DLD1 (cell line): ENCODE data around the gene ACER2.
"Not testable (repeated sequence)": the region's sequence is repeated elsewhere in the genome, so short reads cannot be mapped to it uniquely, and the experiment has no call there.

ENCODE experiments used
- in situ Hi-C: cut with HindIII; loops from 2 replicates; pipeline ENCODE4 v1.10.0; 2017; ENCODE audit warnings: low sequenced_read_pairs

The ACER2 gene

GRCh38 chr9:19408693-19409400 lies at the start of gene ACER2:
TSS of gene ACER2 (plus strand) at chr9:19409009. CDS start at chr9:19409085, 76 bp downstream.
- in situ Hi-C loops = no loop called here

- in situ Hi-C loops = loop anchor here (10.0 kb wide), 1 partner anchor 56 kb away; no protein-coding TSS in a partner anchor
Observed at GRCh38 chr9:19369107-19369506, 39.7 kb upstream of the ACER2 start.

DNA sequence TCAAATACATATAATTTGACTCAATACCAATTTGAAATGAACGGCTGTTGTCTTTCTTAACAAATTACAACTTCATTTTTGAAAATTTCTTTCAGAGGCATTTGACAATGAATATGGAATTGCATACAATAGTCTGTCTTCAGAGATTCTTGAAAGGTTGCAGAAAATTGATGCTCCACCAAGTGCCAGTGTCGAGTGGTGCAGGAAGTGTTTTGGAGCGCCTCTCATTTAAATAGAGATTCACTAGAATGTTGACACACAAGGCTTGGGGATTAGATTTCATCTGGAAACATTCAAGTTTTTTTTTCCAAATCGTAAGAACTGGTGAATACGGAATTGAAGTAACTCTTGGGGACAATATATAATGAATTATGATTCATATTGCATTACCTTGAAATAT lies 36.9 kb upstream of the ACER2 start:
- in situ Hi-C loops = loop anchor here (10.0 kb wide), 1 partner anchor 73 kb away; no protein-coding TSS in a partner anchor

DNA sequence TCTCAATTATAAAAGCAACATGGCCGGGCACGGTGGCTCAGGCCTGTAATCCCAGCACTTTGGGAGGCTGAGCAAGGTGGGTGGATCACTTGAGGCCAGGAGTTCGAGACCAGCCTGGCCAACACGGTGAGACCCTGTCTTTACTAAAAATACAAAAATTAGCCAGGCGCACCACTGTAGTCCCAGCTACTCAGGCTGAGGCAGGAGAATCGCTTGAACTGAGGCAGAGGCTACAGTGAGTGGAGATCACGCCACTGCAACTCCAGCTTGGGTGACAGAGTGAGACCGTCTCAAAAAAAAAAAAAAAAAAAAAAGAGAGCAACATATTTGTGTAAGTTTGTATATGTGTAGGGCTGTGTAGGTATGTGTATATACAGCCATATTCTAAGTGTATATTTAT lies 36.2 kb upstream of the ACER2 start:
- in situ Hi-C loops = loop anchor here (10.0 kb wide), 1 partner anchor 72 kb away; no protein-coding TSS in a partner anchor

DNA sequence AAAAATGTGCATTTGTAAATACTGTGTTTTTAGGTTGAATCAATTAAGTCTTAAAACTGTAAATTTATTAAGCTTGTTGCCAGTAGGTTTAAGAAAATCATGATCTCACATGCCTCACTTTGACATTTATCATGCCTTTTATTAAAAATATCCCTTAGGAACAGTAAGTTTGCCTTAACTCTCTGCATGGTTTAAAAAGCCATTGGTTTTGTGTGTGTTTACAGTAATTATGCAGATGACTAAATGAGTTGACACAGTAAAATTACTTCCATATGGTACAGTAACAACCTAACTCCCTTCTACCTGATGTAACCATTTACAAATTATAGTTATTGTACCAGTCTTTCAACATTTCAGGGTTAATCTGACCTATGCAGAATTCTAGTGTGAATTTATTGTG lies 35.3 kb upstream of the ACER2 start:
- in situ Hi-C loops = loop anchor here (10.0 kb wide), 1 partner anchor 71 kb away; no protein-coding TSS in a partner anchor

DNA sequence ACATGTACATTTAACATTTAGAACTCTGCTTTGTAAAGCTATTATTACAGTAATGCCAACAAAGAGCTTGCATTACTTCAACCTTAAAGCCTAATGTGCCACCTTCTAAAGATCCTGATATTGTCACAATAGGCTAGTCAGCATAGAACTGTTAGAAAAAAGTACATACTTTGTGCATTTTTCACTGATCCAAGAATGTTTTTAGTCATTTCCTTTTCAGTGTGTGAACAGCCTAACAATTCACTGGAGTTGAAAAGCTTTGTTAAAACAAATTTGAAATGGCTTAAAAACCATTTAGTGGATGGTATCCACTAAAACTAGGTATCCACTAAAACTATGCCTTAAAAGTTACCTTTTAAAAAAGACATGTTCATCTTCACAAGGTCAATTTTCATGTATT lies 33.3 kb upstream of the ACER2 start:
- in situ Hi-C loops = loop anchor here (10.0 kb wide), 1 partner anchor 69 kb away; no protein-coding TSS in a partner anchor

GRCh38 chr9:19376931-19377330 lies 31.9 kb upstream of the ACER2 start:
- in situ Hi-C loops = loop anchor here (10.0 kb wide), 1 partner anchor 68 kb away; no protein-coding TSS in a partner anchor

GRCh38 chr9:19378164-19378563 lies 30.6 kb upstream of the ACER2 start:
- in situ Hi-C loops = loop anchor here (10.0 kb wide), 1 partner anchor 67 kb away; no protein-coding TSS in a partner anchor

- in situ Hi-C loops = loop anchor here (10.0 kb wide), 1 partner anchor 66 kb away; no protein-coding TSS in a partner anchor
Observed at GRCh38 chr9:19378647-19379046, 30.2 kb upstream of the ACER2 start.

GRCh38 chr9:19379283-19379682 lies 29.5 kb upstream of the ACER2 start:
- in situ Hi-C loops = loop anchor here (10.0 kb wide), 1 partner anchor 66 kb away; no protein-coding TSS in a partner anchor

DNA sequence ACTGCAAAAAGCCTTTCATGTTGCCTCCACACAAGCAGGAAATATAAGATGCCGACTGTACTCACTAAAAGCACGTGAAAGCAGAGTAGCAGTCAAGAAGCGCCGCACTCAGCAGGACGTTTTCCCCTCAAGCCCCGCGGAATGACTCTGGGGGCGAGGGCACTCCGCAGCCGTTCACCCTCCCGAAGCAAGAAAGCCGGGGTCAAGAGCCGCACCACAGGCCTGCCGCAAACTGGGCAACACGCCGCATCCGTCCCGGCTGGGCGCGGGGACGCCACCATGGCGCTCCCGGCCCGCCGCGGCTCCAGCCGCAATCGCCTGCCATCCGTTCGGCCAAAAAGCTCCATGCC lies 29.1 kb upstream of the ACER2 start:
- in situ Hi-C loops = loop anchor here (10.0 kb wide), 1 partner anchor 65 kb away; no protein-coding TSS in a partner anchor

GRCh38 chr9:19380826-19381075 lies 28.1 kb upstream of the ACER2 start:
- in situ Hi-C loops = no loop called here

DNA sequence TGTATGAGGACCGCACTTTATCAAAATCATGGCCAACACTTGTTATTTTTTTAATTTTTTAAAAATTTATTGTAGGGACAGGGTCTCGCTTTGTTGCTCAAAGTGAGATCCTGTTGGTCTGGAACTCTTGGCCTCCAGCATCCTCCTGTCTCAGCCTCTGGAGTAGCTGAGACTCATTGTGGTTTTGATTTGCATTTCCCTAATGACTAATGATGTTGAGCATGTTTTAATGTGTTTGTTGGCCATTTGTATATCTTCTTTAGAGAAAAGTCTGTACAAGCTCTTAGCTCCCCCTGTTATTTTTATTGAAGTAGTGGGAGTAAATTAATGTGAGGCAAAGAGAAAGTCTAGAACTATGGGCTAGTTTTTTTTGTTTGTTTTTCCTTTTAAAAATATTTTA lies 27.2 kb upstream of the ACER2 start:
- in situ Hi-C loops = no loop called here

- in situ Hi-C loops = not testable (repeated sequence)
Observed at GRCh38 chr9:19385212-19385611, 23.6 kb upstream of the ACER2 start.

- in situ Hi-C loops = no loop called here
Observed at GRCh38 chr9:19385786-19386501, 22.9 kb upstream of the ACER2 start.

DNA sequence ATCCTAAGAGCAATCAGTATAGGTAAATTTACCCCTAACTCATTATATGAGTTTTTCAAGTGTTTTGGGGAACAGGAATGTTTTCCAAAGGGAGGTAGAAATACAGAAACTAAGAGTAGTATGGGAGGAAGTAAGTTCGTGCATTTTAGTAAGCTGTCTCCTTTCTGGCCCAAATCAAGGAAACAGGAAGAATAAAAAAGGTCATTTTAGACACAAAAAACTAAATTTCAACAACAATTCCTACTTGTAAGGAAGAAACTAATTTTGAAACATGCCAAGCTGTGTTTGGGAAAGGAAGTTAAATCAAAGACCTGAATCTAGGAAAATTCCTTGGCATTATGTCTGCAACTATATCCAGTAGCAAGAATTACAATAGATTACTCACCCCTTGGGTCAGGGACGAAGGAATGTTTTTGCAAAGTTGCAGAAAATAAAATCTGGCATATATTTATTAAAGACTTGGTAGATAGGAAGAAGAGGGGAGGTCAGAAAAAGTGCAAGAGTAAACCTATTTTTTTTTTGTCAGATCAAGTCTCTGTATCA lies 22.2 kb upstream of the ACER2 start:
- in situ Hi-C loops = no loop called here

GRCh38 chr9:19387317-19387716 lies 21.5 kb upstream of the ACER2 start:
- in situ Hi-C loops = no loop called here

GRCh38 chr9:19389539-19389938 lies 19.3 kb upstream of the ACER2 start:
- in situ Hi-C loops = not testable (repeated sequence)

GRCh38 chr9:19397845-19398244 lies 11.0 kb upstream of the ACER2 start:
- in situ Hi-C loops = no loop called here

- in situ Hi-C loops = not testable (repeated sequence)
Observed at GRCh38 chr9:19403231-19403630, 5.6 kb upstream of the ACER2 start.

DNA sequence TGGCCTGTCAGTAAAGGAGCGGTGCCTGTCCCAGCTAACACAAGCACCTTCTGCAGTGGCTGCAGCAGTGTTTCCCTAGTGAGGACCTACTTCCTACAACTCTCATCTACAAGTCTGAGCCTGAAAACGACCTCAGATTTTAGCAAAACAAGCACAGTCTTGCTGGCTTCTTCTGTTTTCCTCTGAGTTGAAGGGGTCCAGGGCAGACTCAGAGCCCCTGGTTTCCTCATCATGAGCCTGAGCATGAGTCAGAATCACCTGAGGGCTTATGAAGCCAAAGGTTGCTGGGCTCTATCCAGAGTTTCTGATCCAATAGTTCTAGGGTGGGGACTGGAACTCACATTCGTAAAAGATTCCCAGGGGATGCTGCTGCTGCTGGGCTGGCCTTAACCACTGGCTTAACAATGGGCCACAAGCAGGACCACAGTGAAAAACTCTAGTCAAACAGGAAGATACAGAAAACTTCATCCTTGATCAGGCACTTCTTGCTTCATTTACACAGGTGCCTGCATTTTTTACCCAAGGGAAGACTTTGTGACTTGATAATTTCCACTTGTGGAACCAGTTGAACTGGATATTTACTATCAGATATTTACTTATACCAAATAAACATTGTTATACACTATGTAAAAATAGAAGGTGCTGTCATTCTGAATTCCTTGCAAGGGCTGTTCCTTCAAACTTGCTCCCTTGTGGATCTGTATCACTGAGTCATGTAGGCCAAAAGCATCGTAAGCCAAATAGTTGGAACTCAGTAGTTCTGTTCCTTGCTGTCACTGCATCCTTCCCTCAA lies 4.3 kb upstream of the ACER2 start:
- in situ Hi-C loops = no loop called here
